Colonic mucosa (tissue), 4 donors: ENCODE data around the gene HAND1. TPM values are rescaled to one million over a fixed set of nuclear protein-coding genes. Genes with fewer than 3 reads are reported as not detected.
"Not testable (repeated sequence)": the region's sequence is repeated elsewhere in the genome, so short reads cannot be mapped to it uniquely, and the experiment has no call there.

Experiments used
- DNase-seq: peaks from one replicate; pipeline ENCODE4 v3.0.0-alpha.2; 2020
- H3K27ac ChIP-seq: fragments of 200-600 bp; one replicate; pipeline ENCODE4 v1.8.0; 2021
- H3K27me3 ChIP-seq: fragments of 200-600 bp; one replicate; pipeline ENCODE4 v1.8.0; 2021
- H3K36me3 ChIP-seq: fragments of 200-600 bp; one replicate; pipeline ENCODE4 v1.8.0; 2021
- H3K4me1 ChIP-seq: fragments of 200-600 bp; one replicate; pipeline ENCODE4 v1.8.0; 2021; ENCODE audit warnings: mild to moderate bottlenecking
- H3K4me3 ChIP-seq: fragments of 200-600 bp; one replicate; pipeline ENCODE4 v1.8.0; 2021
- H3K9ac ChIP-seq, 2 donors: one replicate each; pipeline ENCODE4 v1.7.0; 2013; ENCODE audit warnings: control low read depth in 2 of 2, low read depth in 2 of 2, low read length in 2 of 2
- H3K9me3 ChIP-seq: fragments of 200-600 bp; one replicate; pipeline ENCODE4 v1.8.0; 2021
- intact Hi-C: fragments of 100-400 bp; cut with DNase I; formaldehyde crosslinking; loops from one replicate; pipeline ENCODE4 v1.14.1; 2022
- total RNA-seq, 2 donors: library from RNA; stranded (reverse); fragmentation: NEBNext Ultra II Directional in 1 of 2; extraction: Animal tissue kit (Norgen Biotek cat#: 25700) in 1 of 2; gene quantifications; one replicate each; pipeline ENCODE4 v1.2.1, GENCODE V29; 2021
- TF ChIP-seq, protein P1 (sequence below): fragments of 200-600 bp; IDR thresholded peaks from one replicate; pipeline ENCODE4 v1.8.0; 2022; ENCODE audit warnings: antibody characterized with exemption, mild to moderate bottlenecking
- donor health status: healthy.
- donor health status: DM: no; HTN: no; CAD: no.
- donor health status: DM: no; HTN: no; CAD: no.

The HAND1 gene
- total RNA-seq, 2 donors from 2014 or later, result 4.6 TPM; not detected in 1

DNA sequence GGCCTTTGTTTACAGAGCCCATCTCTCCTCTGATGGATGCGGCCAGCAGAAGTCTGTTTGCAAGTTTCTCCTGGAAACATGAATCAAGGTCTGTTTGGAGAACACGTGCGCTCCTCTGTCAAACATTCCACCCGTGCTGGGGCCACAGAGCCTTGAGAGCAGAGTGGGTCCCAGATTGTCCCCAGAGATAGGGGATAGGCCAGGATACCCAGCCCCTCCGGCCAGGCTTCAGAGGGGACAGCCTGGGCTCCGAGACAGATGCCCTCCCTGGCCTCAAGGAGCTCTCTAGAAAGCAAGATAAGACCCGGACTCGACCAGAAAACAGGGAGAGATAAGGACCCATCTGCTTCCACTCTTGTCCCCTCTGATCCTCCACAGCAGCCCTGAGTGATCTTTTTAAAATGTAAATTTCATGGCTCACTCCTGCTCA lies 40.4 kb upstream of the HAND1 start:
- H3K4me1 ChIP-seq, result no peaks in the 10 kb centered on the region
- no peaks in the 10 kb centered on the region for H3K27me3 ChIP-seq
- H3K27ac ChIP-seq, result no peak overlapping the region
- no peak overlapping the region for H3K4me3 ChIP-seq
- H3K9me3 ChIP-seq, result no peaks in the 10 kb centered on the region
- H3K36me3 ChIP-seq, result no peaks in the 10 kb centered on the region
- TF ChIP-seq, protein P1, sequence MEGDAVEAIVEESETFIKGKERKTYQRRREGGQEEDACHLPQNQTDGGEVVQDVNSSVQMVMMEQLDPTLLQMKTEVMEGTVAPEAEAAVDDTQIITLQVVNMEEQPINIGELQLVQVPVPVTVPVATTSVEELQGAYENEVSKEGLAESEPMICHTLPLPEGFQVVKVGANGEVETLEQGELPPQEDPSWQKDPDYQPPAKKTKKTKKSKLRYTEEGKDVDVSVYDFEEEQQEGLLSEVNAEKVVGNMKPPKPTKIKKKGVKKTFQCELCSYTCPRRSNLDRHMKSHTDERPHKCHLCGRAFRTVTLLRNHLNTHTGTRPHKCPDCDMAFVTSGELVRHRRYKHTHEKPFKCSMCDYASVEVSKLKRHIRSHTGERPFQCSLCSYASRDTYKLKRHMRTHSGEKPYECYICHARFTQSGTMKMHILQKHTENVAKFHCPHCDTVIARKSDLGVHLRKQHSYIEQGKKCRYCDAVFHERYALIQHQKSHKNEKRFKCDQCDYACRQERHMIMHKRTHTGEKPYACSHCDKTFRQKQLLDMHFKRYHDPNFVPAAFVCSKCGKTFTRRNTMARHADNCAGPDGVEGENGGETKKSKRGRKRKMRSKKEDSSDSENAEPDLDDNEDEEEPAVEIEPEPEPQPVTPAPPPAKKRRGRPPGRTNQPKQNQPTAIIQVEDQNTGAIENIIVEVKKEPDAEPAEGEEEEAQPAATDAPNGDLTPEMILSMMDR, result no peak
- intact Hi-C loops, result no loop called here
- DNase-seq, result no peak
- H3K9ac ChIP-seq, result no peak overlapping the region

DNA sequence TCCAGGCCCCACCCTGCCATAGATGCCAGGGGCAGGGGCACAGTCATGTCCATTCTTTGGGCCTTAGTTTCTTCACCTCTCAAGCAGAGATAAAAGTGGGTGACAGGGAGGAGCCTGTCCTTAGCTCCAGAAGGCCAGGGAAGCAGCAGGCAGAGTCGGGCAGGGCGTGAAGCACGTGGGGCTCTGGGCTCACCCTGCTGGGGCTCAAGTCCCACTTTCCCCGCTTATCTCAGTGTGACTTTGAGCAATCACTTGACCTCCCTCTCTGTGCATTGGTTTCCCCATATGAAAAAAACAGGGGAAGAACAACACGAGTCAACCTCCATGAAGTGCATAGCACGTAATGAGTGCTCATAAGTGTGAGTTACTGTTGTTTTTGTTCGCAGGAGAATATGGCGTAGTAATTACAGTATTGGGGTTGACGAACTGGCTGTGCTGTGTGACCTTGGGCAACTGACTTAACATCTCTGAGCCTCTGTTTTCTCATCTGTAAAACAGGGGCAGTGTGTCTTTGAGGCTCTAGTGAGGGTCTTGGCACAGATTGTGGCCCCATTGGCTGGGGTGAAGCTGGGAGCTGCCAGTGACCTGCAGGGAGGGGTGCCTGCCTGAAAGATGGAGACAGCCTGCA lies 39.9 kb upstream of the HAND1 start:
- intact Hi-C loops, result no loop called here
- DNase-seq, result no peak
- Histone ChIP-seq H3K9ac (no peak overlapping the region), H3K27ac (no peak overlapping the region), H3K27me3 (no peaks in the 10 kb centered on the region), H3K36me3 (no peaks in the 10 kb centered on the region), H3K4me1 (no peaks in the 10 kb centered on the region), H3K4me3 (no peak overlapping the region), H3K9me3 (no peaks in the 10 kb centered on the region)
- TF ChIP-seq, protein P1, result no peak

GRCh38 chr5:154517181-154517580 lies 39.2 kb upstream of the HAND1 start:
- no peaks in the 10 kb centered on the region for H3K36me3 ChIP-seq
- no peaks in the 10 kb centered on the region for H3K4me1 ChIP-seq
- H3K9ac ChIP-seq, result no peak overlapping the region
- H3K27me3 ChIP-seq, result no peaks in the 10 kb centered on the region
- TF ChIP-seq, protein P1, result no peak
- intact Hi-C loops, result no loop called here
- no peaks in the 10 kb centered on the region for H3K9me3 ChIP-seq
- no peak for DNase-seq
- no peak overlapping the region for H3K4me3 ChIP-seq
- H3K27ac ChIP-seq, result no peak overlapping the region

- H3K4me1 ChIP-seq, result no peaks in the 10 kb centered on the region
- no peaks in the 10 kb centered on the region for H3K27me3 ChIP-seq
- intact Hi-C loops, result no loop called here
- DNase-seq, result no peak
- H3K4me3 ChIP-seq, result no peak overlapping the region
- H3K9me3 ChIP-seq, result no peaks in the 10 kb centered on the region
- no peak overlapping the region for H3K9ac ChIP-seq
- TF ChIP-seq, protein P1, result no peak
- no peak overlapping the region for H3K27ac ChIP-seq
- no peaks in the 10 kb centered on the region for H3K36me3 ChIP-seq
Measured at GRCh38 chr5:154516475-154516874, 38.4 kb upstream of the HAND1 start.

- H3K27ac ChIP-seq, H3K27me3 ChIP-seq, H3K36me3 ChIP-seq, DNase-seq, H3K9me3 ChIP-seq, H3K4me1 ChIP-seq, H3K9ac ChIP-seq, H3K4me3 ChIP-seq, intact Hi-C loops: not testable (repeated sequence)
Measured at GRCh38 chr5:154515488-154515887, 37.5 kb upstream of the HAND1 start.

DNA sequence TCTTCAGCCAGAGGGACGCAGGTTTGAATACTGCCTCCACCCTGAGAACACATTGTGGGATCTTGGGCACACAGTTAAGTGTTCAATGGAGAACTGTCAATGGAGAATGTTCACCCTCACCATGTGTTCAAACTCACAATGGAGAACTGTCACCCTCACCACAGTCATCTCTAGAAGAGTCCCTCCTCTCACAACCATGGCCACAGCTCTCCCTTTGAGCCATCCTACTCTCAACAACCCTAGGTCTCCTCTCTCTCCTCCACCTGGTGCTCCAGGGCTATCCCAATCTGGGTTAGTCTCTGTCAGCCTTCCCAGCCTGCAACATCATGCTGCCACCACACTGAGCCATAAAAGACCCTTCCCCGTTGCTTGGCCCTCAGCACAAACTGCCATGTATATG lies 36.3 kb upstream of the HAND1 start:
- H3K36me3 ChIP-seq, result no peaks in the 10 kb centered on the region
- no peaks in the 10 kb centered on the region for H3K4me1 ChIP-seq
- H3K4me3 ChIP-seq, result no peak overlapping the region
- intact Hi-C loops, result no loop called here
- H3K27me3 ChIP-seq, result no peaks in the 10 kb centered on the region
- no peak overlapping the region for H3K9ac ChIP-seq
- TF ChIP-seq, protein P1, result no peak
- no peak for DNase-seq
- H3K9me3 ChIP-seq, result no peaks in the 10 kb centered on the region
- H3K27ac ChIP-seq, result no peak overlapping the region
